ENCODE results near the gene RBM26. TPM values are rescaled to one million over a fixed set of nuclear protein-coding genes. Genes with fewer than 3 reads are reported as not detected.

Gene RBM26
- total RNA-seq, 4 donors from 2014 or later: 23.4 to 78.5 (median 34.2) TPM

DNA sequence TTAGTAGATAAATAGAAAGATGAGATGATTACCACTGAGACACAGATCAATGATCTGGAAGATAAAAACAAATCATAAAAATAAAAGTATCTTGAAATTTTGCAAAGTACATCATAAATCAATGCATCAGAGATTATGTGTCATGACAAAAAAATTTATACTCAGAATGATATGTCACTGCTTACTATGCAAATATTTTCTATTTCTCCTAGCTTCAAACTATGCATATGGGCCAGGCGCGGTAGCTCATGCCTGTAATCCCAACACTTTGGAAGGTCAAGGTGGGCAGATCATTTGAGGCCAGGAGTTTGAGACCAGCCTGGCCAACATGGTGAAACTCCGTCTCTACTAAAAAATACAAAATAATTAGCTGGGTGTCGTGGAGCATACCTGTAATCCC is 17.3 kb upstream of the RBM26 start:
- Histone ChIP-seq H3K4me1 (no peaks in the 10 kb centered on the region), H3K36me3 (no peaks in the 10 kb centered on the region), H3K27ac (no peak overlapping the region), H3K4me3 (no peak overlapping the region), H3K27me3 (no peaks in the 10 kb centered on the region), H3K9me3 (no peaks in the 10 kb centered on the region)
- 85% methylated on average over 4 of the region's 4 CpGs for WGBS
- no peak for DNase-seq (ENCODE audit: low spot score in 2 of 2)
- TF ChIP-seq EP300 (IDR thresholded peaks at IDR 0.05): no peak
- no peak for TF ChIP-seq POLR2AphosphoS5 (IDR thresholded peaks at IDR 0.05)
- TF ChIP-seq, protein P1, sequence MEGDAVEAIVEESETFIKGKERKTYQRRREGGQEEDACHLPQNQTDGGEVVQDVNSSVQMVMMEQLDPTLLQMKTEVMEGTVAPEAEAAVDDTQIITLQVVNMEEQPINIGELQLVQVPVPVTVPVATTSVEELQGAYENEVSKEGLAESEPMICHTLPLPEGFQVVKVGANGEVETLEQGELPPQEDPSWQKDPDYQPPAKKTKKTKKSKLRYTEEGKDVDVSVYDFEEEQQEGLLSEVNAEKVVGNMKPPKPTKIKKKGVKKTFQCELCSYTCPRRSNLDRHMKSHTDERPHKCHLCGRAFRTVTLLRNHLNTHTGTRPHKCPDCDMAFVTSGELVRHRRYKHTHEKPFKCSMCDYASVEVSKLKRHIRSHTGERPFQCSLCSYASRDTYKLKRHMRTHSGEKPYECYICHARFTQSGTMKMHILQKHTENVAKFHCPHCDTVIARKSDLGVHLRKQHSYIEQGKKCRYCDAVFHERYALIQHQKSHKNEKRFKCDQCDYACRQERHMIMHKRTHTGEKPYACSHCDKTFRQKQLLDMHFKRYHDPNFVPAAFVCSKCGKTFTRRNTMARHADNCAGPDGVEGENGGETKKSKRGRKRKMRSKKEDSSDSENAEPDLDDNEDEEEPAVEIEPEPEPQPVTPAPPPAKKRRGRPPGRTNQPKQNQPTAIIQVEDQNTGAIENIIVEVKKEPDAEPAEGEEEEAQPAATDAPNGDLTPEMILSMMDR (IDR thresholded peaks at IDR 0.05): no peak
- TF ChIP-seq POLR2A (IDR thresholded peaks at IDR 0.05): no peak

DNA sequence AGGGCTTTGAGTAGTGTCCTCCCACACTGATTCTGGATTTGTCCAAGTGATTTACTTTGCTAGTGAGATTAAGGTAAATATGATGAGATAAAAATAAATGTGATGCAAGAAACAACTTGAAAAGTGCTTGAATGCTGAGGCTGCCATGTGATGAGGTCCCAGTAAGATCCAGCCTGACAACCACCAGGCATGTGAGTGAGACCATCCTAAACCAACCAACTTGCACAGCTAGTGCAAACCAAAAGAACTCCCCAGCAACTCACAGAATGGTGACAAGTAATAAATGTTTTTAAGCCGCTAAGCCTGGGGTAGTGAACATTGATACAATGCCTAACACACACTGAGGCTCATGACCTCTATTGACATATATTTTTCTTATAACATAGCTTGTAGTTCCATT is 13.3 kb upstream of the RBM26 start:
- Histone ChIP-seq H3K9me3 (no peaks in the 10 kb centered on the region), H3K27me3 (no peaks in the 10 kb centered on the region), H3K36me3 (no peaks in the 10 kb centered on the region), H3K4me3 (no peak overlapping the region), H3K27ac (no peak overlapping the region), H3K4me1 (no peaks in the 10 kb centered on the region)
- 95% methylated on average over 1 of the region's 1 CpG for WGBS
- TF ChIP-seq POLR2A (IDR thresholded peaks at IDR 0.05) (no peak), EP300 (IDR thresholded peaks at IDR 0.05) (no peak), POLR2AphosphoS5 (IDR thresholded peaks at IDR 0.05) (no peak)
- TF ChIP-seq, protein P1 (IDR thresholded peaks at IDR 0.05): no peak
- no peak for DNase-seq (ENCODE audit: low spot score in 2 of 2)

DNA sequence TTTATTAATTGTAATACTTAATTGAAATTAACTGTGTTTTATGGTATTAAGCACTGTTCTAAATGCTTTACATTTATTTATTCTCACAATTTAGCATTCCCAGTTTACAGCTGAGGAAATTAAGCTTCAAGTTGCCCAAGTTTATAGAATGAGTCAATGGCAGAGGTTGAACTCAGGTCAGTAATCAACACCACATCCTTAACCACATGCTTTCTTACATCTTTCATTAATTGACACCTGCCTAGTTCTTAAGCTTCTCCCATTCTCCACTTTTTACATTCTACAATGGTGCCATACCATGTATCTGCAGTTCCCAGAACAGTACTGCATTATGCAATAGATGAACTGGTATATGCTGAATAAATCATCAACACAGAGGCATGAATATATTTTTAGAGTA is 11.7 kb upstream of the RBM26 start:
- Histone ChIP-seq H3K4me1 (no peaks in the 10 kb centered on the region), H3K27ac (no peak overlapping the region), H3K4me3 (no peak overlapping the region), H3K36me3 (peaks cover 7% of the 10 kb centered on the region), H3K27me3 (no peaks in the 10 kb centered on the region), H3K9me3 (no peaks in the 10 kb centered on the region)
- no peak for TF ChIP-seq POLR2AphosphoS5 (IDR thresholded peaks at IDR 0.05)
- TF ChIP-seq, protein P1 (IDR thresholded peaks at IDR 0.05): no peak
- TF ChIP-seq POLR2A (IDR thresholded peaks at IDR 0.05): no peak
- no peak for TF ChIP-seq EP300 (IDR thresholded peaks at IDR 0.05)
- DNase-seq (ENCODE audit: low spot score in 2 of 2): no peak

DNA sequence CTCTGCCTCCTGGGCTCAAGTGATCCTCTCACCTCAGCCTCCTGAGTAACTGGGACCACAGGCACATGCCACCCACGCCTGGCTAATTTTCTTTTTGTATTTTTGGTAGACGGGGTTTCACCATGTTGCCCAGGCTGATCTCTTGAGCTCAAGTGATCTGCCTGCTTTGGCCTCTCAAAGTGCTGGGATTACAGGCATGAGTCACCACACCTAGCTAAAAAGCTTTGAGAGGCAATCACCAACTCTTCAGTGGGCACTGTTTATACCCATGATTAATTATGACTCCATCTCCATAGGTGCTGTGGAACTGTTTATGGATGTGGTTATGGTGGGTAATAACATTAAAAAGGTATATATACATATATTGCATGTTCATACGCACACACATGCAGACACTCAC is 7.5 kb upstream of the RBM26 start:
- Histone ChIP-seq H3K4me1 (no peaks in the 10 kb centered on the region), H3K4me3 (no peak overlapping the region), H3K27me3 (no peaks in the 10 kb centered on the region), H3K9me3 (no peaks in the 10 kb centered on the region), H3K27ac (no peak overlapping the region), H3K36me3 (peaks cover 7% of the 10 kb centered on the region)
- TF ChIP-seq, protein P1 (IDR thresholded peaks at IDR 0.05): no peak
- no peak for TF ChIP-seq POLR2A (IDR thresholded peaks at IDR 0.05)
- TF ChIP-seq POLR2AphosphoS5 (IDR thresholded peaks at IDR 0.05): no peak
- no peak for TF ChIP-seq EP300 (IDR thresholded peaks at IDR 0.05)
- DNase-seq (ENCODE audit: low spot score in 2 of 2): no peak
- 94% methylated on average over 3 of the region's 3 CpGs for whole genome bisulfite sequencing

DNA sequence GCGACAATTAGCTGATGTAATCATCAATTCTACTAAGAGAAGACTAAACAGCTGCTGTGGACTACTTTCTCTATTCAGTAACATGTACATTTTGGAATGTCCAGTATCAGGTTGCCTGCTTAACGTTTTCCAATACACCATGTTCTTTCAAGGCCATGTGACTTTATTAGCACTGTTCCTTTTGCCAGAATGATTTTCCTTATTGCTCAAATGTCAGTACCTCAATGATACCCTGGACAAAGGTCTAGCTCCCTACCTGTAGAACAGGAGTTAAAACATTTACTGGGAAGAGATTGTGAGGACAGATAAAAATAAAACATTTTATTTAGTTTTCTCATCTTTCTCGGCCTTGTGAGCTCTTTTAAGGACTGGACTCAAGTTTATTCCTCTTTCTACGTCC is 3.8 kb upstream of the RBM26 start:
- TF ChIP-seq POLR2A (IDR thresholded peaks at IDR 0.05): no peak
- no peak for TF ChIP-seq EP300 (IDR thresholded peaks at IDR 0.05)
- TF ChIP-seq POLR2AphosphoS5 (IDR thresholded peaks at IDR 0.05): no peak
- TF ChIP-seq, protein P1 (IDR thresholded peaks at IDR 0.05): no peak
- 58% methylated on average over 4 of the region's 4 CpGs for WGBS
- no peaks in the 10 kb centered on the region for H3K9me3 ChIP-seq
- no peak overlapping the region for H3K4me3 ChIP-seq
- no peak for DNase-seq (ENCODE audit: low spot score in 2 of 2)
- H3K36me3 ChIP-seq: peaks cover 7% of the 10 kb centered on the region
- peaks cover 22% of the 10 kb centered on the region for H3K4me1 ChIP-seq
- no peaks in the 10 kb centered on the region for H3K27me3 ChIP-seq
- no peak overlapping the region for H3K27ac ChIP-seq
